HG03378 (cell line): ENCODE data around the gene PITHD1.
"Not testable (repeated sequence)": the region's sequence is repeated elsewhere in the genome, so short reads cannot be mapped to it uniquely, and the experiment has no call there.

Experiments used
- ATAC-seq: cut with Tn5 transposase; IDR thresholded peaks from one replicate; pipeline ENCODE4 v1.9.1; 2021; ENCODE audit warnings: mild to moderate bottlenecking, moderate library complexity; ENCODE audit not compliant: unreplicated experiment

PITHD1 gene

GRCh38 chr1:23772854-23773242 lies 5.4 kb upstream of the PITHD1 start:
- no peak for ATAC-seq

DNA sequence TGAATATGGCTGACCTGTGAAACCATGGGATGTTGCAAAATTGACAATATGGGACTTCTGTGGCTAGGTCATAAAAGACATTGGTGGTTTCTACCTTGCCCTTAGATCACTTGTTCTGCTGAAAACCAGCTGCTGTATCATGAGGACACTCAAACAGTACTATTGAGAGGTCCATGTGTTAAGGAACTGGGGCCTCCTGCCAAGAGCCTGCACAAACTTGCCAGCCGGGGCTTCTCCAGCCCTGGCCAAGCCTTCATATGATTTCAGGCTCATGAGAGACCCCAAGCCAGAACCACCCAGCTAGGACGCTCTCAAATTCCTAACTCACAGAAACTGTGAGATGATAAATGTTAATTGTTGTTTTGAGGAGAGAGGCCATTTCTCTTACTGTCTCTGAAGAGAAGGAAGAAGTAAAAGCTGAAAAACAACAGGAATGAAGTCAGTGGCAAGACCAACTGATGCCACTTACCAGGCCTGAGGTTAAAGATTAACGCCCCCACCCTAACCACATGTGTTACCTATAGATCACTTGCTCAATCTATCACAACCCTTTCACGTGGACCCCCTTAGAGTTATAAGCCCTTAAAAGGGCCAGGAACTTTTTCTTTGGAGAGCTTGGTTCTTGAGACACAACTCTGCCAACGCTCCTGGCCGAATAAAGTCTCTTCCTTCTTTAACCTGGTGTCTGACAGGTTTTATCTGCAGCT lies 3.9 kb upstream of the PITHD1 start:
- ATAC-seq, result no peak

DNA sequence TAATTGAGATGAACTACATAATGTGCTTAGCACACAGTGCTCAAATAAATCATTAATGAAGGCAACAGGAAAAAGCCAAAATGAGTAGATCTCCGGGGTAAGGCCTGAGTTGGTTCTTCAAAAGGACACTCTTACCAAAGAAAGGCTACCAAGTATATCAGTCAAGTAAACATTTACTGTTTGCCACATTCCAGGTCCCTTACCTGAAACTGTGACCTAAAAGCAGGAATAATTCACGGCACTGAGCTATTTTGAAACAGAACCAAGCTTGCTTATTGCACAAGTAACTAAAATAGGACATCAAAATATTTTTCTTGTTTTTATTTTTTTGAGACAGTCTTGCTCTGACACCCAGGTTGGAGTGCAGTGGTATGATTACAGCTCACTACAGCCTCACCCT lies 2.0 kb upstream of the PITHD1 start:
- ATAC-seq, result no peak

DNA sequence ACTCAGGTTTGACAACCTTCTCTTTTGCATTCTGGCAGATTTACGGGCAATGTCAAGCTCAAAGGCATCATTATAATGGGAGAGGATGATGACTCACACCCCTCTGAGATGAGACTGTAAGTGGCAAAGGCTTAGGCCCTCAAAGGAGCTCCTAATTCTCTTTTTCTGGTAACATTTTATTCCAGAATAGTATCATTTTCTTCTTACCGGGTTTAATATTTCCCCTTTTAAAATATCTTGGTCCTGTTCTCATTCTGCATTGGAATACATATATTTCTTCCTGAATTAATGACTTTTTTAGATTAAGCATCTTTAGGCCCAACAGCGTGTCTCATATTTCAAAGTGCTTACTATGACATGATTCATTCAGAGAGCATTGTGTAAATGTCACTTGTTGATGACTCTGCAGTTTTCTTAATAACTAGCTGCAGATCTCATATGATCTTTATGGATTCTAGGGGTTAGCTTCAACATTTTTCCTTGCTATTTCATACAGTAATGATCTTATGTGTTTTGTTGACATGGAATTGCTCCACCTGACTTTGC lies 1.7 kb downstream of the PITHD1 start:
- ATAC-seq, result no peak

- ATAC-seq, result not testable (repeated sequence)
Measured at GRCh38 chr1:23783141-23783540, 4.9 kb downstream of the PITHD1 start.

- no peak for ATAC-seq
Measured at GRCh38 chr1:23784846-23785245, 6.6 kb downstream of the PITHD1 start.

DNA sequence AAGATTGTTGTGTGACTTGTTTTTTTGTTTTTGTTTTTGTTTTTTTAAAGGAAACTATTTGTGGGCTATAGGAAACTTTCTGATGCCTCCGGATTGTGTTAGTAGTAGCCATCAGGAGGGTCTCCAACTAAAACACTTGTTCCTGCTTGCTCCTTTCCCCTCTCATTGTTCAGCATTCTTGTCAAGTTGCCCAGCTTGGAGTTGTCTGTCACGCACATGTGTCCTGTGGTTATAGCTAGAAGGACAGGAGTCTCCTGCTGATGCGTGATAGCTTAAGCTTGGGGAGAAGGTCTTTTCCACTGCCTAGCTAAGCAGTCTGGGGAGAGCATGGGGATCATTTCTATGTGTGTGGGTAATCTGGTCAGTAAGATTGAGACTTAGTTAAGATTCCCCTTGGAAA lies 9.5 kb downstream of the PITHD1 start:
- ATAC-seq, result no peak

GRCh38 chr1:23788695-23789094 lies 10.5 kb downstream of the PITHD1 start:
- ATAC-seq, result no peak

DNA sequence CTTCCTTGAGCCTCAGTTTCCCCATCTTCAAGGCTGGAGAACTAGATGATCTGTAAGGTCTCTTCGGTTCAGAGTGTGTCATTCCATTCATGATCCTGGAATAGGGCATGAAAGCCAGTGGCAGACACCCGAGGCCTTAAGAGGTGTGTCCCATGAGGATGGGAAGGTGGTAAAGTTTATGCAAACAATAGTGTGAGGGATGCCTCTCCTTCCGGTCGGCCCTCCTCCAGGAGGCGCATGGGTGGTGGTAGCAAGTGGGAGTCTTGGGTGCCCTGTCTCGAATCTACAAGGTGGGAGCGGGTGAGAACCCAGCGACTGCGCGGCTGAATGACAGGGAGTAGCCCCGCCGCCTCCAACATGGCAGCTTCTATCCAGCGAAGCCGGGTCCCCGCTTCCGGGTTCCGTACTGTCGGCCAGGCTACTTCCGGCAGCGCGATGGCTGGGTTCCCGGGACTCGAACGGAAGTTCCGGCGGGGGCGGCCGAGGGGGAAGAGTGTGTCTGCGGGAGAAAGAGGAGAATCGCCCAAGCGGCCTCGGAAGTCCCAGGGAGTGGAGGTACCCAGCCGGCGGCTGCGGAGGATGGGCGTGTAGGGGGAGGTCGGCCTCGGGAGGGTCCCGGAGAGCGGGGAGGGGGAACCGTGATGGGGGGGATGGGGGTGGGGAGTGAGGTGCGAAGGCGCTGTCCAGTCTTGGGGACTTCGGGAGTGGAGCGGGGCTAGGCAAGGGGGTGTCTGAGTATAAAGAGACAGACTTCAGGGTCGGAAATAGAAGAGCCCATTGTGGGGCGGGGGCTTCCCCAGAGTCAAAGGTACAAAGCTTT lies 12.7 kb downstream of the PITHD1 start, which contains the start of gene LYPLA2:
LYPLA2 (plus strand) TSS at position 450 of the 820 bp plus-strand sequence. CDS start 1,538 bp downstream, outside the sequence.
- ATAC-seq, result no peak

- no peak for ATAC-seq
Measured at GRCh38 chr1:23791516-23792047, 13.4 kb downstream of the PITHD1 start.

- no peak for ATAC-seq
Measured at GRCh38 chr1:23792151-23792945, 14.1 kb downstream of the PITHD1 start.

- no peak for ATAC-seq
Measured at GRCh38 chr1:23793018-23793781, 15.0 kb downstream of the PITHD1 start.

- no peak for ATAC-seq
Measured at GRCh38 chr1:23793861-23794731, 15.9 kb downstream of the PITHD1 start.

DNA sequence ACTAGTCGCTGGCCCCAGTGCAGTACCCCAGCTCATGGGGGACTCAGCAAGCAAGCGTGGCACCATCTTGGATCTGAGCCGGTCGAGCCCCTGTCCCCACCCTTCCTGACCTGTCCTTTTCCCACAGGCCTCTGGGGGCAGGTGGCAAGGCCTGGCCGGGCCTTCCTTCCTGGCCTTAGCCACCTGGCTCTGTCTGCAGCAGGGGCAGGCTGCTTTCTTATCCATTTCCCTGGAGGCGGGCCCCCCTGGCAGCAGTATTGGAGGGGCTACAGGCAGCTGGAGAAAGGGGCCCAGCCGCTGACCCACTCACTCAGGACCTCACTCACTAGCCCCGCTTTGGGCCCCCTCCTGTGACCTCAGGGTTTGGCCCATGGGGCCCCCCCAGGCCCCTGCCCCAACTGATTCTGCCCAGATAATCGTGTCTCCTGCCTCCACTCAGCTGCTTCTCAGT lies 16.5 kb downstream of the PITHD1 start:
- ATAC-seq, result not testable (repeated sequence)

GRCh38 chr1:23795676-23796465 lies 17.7 kb downstream of the PITHD1 start:
- ATAC-seq, result no peak

- no peak for ATAC-seq
Measured at GRCh38 chr1:23796466-23797271, 18.5 kb downstream of the PITHD1 start.
